NCI-H2029 treated with DMSO at 0.1 percent for 48 hours (cell line): Measurements from ENCODE around the gene TMEM108.

ENCODE experiments used
- DNase-seq: peaks from one replicate; lab custom pipeline; 2025; lab: John Stamatoyannopoulos, UW

Gene TMEM108

DNA sequence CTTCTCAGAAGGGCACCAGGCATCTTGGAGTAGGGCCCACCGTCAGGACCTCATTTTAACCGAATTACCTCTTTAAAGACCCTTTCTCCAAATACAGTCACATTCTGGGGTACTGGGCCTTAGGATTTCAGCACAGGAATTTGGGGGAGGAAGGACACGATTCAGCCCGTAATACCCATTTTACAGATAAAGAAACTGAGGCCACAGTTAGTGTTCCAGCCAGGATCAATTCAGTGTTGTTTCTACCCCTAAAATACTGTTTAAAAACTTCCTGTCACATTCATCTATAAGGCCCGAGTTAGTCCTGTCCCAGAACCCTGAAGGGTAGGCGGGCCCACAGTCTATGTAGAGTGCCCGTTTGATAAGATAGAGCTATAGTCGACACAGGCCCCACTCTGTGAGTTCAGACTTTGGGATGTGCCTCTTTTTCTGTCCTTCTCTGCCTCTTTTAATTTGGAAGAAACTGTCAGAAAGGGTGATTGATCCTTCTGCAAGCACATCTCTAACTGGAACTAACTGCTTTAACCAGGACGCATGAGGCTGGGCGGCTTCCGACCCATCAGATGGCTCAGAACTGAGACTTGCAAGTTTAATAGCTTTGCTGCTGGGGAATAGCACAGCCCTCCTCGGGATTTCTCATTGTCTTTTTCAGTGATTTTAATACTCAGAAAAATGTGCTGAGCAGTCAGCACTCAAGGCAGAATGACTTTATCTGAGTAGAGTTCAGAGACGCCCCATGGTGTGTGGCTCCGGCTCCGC lies 381.1 kb downstream of the TMEM108 start:
- DNase-seq: no peak

GRCh38 chr3:133424937-133425869 lies 387.0 kb downstream of the TMEM108 start:
- no peak for DNase-seq

- no peak for DNase-seq
Observed at GRCh38 chr3:133425898-133426297, 387.7 kb downstream of the TMEM108 start.

DNA sequence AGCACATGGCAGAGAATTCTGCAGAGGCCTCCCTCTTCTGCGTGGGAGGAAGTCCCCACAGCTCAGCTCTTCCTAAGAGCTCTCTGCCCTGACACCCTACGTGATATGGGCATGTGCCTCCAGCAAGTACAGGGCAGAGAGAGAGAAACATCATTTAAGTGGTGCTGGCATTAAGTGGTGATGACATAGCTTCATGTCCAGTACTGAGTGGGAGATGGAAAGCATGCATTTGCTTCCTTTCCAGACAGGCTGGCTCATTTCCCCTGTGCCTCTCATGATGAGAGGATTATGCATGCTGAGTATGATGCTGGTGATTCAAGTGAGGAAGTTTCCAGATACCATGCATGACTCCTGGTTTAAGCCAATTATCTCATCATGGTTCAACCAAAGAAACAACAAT lies 388.5 kb downstream of the TMEM108 start:
- DNase-seq: no peak

- DNase-seq: no peak
Observed at GRCh38 chr3:133428552-133428951, 390.4 kb downstream of the TMEM108 start.

DNA sequence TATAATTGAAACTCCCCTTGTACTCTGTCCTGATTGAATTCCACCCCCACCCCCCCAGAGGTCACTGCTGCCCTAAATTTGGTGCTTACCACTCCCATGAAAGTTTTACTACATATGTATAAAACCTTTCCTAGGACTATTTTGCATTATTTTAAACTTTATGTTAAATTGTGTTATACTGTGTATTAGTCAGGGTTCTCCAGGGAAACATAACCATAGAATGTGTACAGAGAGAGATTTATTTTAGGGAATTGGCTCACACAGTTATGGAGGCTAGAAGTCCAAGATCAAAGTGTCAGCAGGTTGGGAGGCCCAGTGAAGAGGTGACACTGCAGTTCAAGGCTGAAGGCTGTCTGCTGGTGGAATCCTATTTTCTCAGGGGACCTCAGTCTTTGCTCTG lies 390.9 kb downstream of the TMEM108 start:
- no peak for DNase-seq

GRCh38 chr3:133439563-133439962 lies 401.4 kb downstream of the TMEM108 start:
- DNase-seq: no peak

- no peak for DNase-seq
Observed at GRCh38 chr3:133440652-133441051, 402.5 kb downstream of the TMEM108 start.

DNA sequence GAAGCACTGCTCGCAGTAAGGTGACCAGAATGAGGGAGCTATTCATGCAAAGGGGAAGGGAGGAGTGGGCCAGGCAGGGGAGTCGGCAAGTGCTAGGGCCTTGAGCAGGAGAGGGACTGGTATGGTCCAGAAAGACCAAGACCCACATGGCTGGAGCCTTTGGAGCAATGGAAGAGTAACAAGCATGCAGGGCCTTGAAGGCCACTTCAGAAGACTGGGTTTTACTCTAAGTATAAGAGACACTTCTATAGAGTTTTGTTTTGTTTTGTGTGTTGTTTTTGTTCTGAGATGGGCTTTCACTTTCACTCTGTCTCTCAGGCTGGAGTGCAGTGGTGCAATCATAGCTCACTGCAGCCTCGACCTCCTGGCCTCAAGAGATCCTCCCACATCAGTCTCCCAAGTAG lies 403.7 kb downstream of the TMEM108 start:
- DNase-seq: no peak

DNA sequence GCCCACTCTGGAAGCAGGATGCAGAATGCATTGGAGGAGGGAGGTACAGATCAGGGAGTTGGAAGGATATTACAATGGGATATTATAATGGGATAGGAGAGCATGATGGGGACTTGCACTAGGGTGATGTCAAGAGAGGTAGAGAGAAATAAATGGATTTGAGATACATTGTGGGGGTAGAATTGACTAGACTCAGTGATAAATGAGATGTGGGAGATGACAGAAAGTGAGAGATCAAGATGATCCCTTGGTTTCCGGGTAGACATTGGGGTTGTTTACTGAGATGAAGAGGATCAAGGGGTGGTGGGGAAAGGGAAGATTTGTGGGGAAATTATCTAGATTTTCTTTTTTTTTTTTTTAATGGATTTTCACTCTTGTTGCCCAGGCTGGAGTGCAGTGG lies 404.3 kb downstream of the TMEM108 start:
- DNase-seq: no peak

DNA sequence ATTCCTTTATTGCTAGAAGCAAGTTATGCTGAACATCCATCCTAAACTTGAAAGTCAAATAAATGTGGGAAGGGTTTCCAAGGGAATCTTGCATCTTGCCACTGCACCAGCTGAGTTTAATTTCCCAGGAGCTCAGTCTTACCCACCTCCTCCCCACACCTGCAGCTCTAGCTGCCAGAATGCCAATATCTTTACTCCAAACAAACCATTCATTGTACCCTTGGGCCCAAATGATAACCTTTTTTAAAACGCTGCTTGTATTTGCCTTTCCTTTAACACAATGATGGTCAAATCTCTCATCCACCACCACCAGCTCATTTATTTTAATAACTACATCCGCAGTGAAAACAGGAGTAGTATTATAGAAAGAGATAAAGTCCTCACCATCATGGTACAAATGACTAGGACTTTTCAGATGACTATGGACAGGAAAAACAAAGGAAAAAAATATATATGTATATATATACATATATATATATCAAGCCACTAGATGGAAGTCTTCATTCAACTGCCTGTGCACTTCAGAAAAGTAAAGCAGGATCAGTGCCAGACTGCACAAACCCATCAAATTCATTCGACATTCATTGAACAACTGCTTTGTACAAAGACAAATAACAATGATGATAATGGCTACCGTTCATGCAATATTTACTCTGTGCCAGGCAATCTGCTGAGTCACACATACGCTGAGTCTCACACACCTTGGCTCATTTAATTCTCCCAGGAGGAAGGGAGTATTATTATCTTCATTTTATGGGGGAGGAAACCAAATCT lies 405.6 kb downstream of the TMEM108 start:
- peak; percentile 48 for DNase-seq

DNA sequence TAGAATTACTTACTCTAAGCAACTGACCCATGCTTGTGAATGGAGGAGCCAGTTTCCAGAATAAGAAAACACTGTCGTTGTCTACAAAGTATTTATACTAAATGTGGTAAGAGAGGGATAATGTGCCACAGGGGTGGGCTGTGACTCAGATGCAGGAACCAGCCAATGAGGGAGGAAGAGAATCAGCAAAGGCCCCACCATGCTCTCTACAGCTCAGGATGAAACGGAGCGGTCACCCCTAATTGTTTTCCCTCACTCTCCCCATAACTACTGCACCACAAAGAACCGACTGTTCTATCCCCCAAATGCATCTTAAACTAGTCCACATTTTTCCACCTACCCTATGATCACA lies 406.2 kb downstream of the TMEM108 start:
- DNase-seq: no peak

GRCh38 chr3:133445108-133445507 lies 406.9 kb downstream of the TMEM108 start:
- no peak for DNase-seq
